Forelimb muscle (tissue), 1 donor: ENCODE results near the gene KCNN3. TPM values are rescaled to one million over a fixed set of nuclear protein-coding genes. Genes with fewer than 3 reads are reported as not detected.

Experiments
- DNase-seq: peaks from one replicate; pipeline ENCODE4 v3.0.0-alpha.2; 2013; ENCODE audit warnings: low read depth
- polyA plus RNA-seq: library from polyadenylated mRNA; unstranded; fragments of 120-200 nt; gene quantifications from one replicate; pipeline ENCODE4 v1.2.1, GENCODE V29; 2013; ENCODE audit not compliant: insufficient read length

KCNN3 gene
- polyA plus RNA-seq, 1 donor, result 10.1 TPM

DNA sequence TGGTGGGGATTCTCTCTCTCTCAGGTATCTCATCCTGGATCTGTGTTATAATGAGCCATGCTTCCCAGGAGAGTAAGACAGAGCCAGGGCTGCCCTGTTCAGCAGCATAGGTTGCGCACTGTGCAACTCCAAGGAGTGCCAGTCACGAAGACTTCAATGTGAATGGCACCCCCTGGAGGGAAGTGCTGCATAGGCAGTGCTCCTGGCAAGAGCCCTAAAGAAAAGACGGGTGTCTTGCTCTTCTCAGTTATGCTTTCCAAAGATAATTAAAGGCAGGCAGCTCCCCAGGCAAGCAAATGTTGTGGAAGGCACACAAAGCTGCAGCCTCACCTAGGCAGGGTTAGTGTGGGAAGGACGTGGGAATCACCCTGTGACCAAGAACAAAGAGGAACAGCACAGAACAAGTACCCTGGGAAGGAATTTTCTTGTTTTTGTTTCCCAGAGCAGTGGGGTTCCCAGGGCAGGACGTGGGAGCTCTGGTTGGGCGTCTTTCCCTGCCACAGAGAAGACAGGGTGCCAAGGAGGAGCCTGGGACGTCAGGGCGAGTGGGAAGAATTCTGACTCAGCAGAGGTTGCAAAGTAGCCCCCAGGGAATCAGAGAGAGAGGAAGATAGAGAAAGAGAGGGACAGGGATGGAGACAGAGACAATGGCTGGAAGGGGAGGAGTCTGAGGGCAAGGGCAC, 120.9 kb downstream of the KCNN3 start:
- DNase-seq, result no peak

DNA sequence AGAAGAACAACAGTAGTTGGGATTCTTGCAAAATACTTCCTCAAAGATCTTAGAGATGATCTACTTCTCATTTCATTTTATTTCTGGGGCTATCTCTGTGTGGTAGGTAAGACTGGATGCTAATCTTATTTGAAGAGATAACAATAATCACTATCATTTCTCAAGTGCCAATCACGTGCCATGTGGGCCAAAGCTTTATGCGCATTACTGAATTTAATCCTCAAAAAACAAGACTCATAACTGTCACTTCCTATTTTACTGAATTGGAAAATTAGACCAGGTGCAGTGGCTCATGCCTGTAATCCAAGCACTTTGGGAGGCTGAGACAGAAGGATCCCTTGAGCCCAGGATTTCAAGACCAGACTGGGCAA, 121.7 kb downstream of the KCNN3 start:
- no peak for DNase-seq

- no peak for DNase-seq
These were observed 122.2 kb downstream of the KCNN3 start for GRCh38 chr1:154747740-154748404.

DNA sequence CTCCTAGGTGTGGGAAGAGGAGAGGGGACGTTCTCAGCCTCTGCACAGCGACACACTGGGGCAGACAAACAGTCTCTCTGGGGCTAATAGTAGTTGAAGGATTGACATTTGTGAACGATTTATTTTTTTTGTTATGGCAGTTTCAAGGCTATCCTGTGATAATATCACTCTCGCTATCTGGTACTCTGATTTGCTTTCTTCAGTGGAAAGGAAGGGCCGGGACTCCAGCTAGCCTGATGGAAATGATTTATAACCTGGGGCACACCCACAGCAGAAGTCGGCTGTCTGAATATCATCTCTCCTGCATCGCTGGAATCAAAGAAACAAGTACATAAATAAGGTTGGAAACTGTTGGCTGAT, 122.7 kb downstream of the KCNN3 start:
- DNase-seq, result no peak

DNA sequence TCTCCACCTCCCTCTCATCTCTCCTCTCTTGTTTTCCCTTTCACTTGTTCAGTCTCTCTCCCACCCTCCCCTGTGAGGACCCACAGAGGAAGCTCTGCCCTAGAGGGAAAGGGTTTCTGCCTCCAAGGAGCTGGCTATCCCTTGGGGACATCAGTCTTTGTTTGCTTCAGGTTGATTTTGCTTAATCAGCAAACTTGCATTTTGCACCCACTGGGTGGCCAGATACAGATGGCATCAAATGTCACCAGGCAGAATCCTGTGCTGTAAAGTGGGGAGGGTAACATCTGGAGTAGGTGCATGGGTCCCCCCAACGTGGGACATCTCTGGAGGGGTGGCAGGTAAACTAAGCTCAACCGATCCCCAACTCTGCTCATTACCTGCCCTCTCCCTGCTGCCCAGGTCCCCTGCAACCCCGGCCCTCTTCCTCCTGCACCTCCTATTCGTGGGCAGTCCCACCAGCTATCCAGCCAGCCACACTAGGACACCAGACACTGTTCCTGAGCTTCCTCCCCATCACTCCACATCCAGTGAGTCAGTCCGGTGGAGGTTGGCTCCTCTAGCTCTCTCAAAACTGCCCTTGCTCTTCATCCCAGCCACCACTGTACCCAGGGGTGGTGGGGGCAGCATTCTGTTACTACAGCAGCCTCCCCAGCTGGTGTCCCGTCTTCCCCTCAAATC, 123.3 kb downstream of the KCNN3 start:
- no peak for DNase-seq

DNA sequence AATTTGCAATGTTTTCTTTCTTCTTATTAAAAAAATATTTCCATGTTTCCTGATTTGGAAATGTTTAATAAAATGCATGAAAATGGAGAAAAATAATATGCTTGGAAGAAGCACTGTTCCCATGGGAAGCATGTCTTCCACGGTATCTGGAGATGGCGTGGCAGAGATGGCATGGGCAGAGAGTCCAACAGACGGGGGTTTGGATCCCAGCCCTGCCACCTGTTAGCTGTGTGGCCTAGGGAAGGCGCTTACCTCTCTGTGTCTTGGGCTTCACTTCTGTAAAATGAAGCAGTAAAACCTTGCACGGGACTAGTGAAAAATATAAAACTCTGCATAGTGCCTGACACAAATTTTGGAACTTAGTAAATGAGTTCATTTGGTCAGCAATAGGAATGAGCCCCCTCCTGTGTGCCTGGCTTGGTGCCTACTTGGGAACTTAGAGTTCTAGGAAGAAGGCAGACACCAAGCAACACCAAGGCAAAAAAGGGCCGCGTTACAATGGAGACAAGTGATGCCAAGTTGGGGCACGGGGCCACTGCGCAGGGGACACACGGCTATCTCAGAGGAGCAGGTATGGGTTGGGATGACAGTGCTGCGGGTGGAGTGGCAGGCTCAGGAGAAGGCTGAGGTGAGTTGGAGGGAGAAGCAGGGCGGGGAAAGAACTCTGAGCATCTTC, 124.2 kb downstream of the KCNN3 start:
- DNase-seq, result no peak

DNA sequence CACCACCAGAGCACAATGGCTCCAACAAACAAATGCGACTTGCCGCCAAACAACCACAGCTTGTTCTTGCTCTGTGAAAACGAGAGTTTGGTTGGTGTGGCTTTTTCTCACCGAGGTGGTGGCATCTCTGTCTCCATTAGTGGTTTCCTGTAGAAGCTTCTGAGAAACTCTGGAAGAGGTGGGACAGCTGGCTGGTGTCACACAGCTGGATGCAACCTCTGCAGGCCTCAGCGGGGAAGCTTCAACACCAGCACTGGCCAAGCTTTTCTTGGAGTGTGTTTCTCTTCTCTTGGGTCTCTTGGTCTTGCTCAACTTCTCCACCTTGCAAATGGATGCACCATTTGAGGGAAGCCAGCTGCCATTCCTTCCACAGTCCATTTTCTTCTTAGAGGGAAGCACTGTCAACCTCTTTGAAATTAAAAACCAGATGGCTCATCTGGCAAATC, 124.8 kb downstream of the KCNN3 start:
- DNase-seq, result no peak

GRCh38 chr1:154744352-154745035, 125.6 kb downstream of the KCNN3 start:
- no peak for DNase-seq

DNA sequence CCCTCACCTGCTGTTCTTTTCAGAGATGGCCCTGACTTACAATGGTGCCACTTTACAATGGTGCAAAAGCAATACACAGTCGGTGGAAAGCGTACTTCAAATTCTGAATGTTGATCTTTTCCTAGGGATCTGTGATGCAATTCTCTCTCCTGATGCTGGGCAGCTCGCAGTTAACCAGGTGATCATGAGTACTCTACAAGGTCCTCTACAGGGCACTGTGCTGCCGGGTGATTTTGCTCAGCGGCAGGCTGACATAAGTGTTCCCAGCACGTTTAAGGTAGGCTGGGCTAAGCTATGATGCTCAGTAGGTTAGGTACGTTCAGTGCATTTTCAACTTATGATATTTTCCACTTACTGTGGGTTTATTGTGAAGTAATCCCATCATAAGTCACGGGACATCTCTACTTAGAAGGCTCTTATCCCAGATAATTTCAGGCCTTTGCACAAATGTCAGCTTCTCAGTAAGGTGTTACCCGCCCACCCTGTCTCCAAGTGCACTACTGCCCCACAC, 126.5 kb downstream of the KCNN3 start:
- no peak for DNase-seq

DNA sequence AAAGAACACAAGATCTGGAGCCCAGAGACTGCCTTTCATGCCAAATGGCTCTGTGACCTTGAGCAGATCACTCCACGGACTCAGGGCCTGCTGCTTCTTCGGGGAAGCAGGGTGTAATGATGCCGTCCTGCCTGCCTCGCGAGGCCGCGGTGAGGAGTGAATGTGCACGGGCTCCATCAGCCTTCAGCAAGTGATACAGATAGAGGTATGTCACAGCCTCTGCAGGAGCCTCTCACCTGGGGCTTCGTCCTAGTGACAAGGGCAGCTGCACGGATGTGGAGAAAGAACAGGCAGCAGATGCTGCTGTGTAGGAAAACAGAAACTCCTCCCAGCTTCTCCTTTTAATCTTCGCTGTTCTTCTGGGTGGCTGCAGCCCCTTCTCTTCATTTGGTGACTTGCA, 127.5 kb downstream of the KCNN3 start:
- no peak for DNase-seq

DNA sequence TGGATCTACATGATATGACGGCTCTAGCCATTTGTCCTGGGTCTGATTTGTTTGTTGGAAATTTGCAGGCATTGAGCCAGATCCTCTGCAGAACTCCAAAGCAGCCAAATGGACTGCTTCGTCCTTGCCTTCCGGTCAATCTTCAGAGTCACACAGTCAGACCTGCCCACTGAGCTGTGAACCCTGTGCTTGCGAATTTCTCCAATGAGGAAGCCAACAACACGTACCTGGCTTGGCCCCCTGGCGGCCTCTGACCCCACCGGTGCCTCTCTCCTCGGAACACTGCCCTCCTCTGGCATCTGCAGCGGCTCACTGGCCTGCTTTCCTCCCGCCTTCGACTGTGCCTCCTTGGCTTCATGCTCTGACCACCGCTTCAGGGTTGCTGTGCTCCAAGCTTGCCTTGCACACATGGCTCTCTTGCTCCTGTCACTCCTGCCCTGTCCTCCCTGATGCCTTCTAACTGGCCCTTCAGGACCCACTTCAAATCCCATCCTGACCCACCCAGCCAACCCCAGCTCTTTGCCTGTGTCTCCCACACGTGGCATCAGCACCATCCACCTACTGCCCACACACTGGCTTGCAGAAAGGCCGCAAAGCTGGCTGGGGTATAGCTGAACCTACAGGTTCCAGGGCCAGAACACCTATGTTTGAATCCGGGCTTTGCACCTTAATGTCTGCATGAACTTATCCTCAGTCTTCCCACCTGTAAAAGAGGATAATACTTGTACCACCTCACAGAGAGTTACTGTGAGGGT, 128.2 kb downstream of the KCNN3 start:
- DNase-seq, result no peak

GRCh38 chr1:154741327-154741726, 128.8 kb downstream of the KCNN3 start:
- no peak for DNase-seq

DNA sequence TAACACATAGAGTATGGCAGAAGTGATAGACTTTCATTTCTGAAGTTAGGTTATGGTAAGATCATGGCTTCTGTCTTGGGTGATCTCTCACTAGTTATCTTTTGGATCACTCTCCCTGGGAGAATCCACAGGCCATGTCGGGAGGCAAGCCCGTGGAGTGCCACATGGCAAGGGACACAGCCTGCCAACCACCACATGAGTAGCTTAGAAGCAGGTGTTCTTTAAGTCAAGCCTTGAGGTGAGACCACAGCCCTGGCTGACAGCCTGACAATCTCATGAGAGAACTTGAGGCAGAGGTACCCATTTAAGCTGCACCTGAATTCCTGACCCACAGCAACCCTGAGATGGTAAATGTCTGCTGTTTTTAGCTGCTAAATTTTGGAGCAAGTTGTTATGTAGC, 130.4 kb downstream of the KCNN3 start:
- DNase-seq, result no peak

DNA sequence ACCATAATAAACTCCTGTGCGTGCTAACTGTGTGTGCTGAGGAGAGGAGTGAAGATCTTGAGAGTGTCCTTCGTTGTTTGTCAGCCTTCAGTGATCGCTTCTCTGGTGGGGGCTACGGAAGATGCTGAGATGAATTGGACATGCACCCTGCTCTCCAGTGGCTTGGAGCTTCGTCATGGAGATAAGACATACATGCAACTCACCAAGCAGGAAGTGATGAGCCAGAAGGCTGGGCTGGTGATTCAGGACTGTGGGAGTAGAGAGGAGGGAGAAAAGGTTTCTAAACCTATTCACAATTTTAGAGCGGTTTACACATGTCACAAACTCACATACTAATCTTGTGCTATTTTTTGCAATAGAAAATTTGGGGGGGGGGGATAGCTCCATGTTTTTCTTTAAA, 133.2 kb downstream of the KCNN3 start:
- no peak for DNase-seq

DNA sequence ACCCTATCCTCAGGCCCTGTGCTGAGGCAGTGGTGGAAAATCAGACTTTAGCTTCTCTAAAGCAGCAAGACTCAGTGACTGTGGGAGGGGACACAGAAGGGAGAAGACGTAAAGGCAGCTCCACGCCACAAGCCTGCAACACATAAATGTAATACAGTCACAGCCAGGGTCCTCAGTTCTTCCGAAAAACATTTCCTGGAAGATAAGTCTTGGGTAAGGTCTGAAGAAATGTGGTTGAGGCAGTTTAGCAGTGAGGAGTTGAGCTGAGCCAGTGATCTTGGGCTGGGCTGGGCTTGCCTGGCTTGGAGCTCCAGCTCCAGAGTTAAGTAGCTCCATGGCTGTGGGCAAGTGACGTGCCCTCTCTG, 134.3 kb downstream of the KCNN3 start:
- no peak for DNase-seq

DNA sequence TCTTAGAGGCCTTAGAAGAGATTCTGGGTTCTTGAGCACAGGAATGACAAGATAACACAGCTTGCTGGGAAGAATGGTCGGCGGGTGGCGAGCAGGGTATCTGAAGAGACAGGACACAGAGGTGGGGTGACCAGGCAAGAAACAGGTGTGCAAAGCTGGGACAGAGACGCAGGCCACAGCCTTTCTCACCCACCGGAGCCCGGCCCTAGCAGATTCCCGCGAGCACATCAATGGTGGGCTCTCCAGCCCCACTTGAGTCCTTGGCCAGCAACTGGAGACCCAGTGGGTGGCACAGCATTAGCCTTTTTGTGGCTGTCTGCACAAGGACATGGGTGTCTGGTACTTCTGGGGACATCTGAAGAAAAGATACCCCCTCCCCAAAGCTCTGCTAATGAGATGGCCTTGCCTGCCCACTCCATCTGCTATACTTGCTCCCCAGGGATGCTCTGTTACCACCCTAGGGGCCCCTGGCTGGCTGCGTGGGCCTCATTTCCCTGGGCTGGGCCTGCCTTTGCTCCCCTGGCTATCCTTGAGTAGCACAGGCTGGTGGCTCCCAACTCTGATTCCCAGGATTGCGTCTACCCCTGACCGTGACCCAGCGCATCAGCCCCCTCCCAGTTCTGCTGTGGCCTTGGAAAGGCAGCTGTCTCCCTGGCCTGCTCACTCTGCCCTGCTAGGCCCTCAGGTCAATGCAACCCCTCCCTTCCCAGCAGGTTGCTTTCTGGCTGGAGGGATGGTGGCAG, 134.8 kb downstream of the KCNN3 start:
- no peak for DNase-seq

GRCh38 chr1:154733621-154734020, 136.5 kb downstream of the KCNN3 start:
- no peak for DNase-seq

DNA sequence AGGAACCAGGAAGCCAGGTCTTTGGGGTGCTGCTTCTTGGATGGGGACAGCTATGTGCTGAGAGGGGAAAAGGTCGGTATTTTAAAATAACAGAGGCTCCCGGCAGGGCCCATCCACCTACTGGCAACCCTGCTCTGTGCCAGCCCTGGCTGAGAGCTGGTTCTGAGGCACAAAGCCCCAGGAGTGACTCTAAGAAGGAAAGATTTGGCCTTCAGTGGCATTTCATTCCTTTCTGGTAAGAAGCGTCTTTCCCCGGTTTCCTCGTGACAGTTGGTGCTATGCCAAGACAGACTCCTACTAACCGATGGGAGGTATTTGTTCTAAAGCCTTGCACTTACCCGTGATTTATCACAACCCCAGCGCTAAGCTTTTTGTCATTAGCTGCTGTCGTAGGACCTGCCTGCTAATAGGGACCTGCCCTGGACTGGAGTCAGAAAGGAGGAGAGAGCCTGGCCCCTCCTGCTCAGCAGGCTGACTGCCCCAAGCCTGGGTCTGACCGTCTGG, 139.0 kb downstream of the KCNN3 start:
- no peak for DNase-seq

- no peak for DNase-seq
These were observed 139.8 kb downstream of the KCNN3 start for GRCh38 chr1:154730259-154730658.

GRCh38 chr1:154729577-154729976, 140.5 kb downstream of the KCNN3 start:
- DNase-seq, result no peak
